HL-60 (cell line): Measurements from ENCODE around the gene SPAM1.

Source experiments
- POLR2AphosphoS5 ChIP-seq: IDR thresholded peaks from 2 replicates; pipeline ENCODE4 v1.6.1; 2012; ENCODE audit warnings: low read depth
- TF ChIP-seq, protein P1 (sequence below): IDR thresholded peaks from one replicate; pipeline ENCODE4 v1.5.1; 2011; ENCODE audit warnings: low read length, control low read depth, inconsistent platforms; ENCODE audit not compliant: insufficient read depth

GRCh38 chr7:123999703-124000102 is 74.7 kb downstream of the SPAM1 start:
- TF ChIP-seq, protein P1, sequence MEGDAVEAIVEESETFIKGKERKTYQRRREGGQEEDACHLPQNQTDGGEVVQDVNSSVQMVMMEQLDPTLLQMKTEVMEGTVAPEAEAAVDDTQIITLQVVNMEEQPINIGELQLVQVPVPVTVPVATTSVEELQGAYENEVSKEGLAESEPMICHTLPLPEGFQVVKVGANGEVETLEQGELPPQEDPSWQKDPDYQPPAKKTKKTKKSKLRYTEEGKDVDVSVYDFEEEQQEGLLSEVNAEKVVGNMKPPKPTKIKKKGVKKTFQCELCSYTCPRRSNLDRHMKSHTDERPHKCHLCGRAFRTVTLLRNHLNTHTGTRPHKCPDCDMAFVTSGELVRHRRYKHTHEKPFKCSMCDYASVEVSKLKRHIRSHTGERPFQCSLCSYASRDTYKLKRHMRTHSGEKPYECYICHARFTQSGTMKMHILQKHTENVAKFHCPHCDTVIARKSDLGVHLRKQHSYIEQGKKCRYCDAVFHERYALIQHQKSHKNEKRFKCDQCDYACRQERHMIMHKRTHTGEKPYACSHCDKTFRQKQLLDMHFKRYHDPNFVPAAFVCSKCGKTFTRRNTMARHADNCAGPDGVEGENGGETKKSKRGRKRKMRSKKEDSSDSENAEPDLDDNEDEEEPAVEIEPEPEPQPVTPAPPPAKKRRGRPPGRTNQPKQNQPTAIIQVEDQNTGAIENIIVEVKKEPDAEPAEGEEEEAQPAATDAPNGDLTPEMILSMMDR: no peak
- no peak for TF ChIP-seq POLR2AphosphoS5
